Naive B cell (primary cell): ENCODE results near the gene RNF144A. TPM values are rescaled to one million over a fixed set of nuclear protein-coding genes. Genes with fewer than 3 reads are reported as not detected.

Experiments used
- ATAC-seq, 2 donors: fragments of 150-1000 bp; cut with Tn5 transposase; 2 replicates each; pipeline ENCODE4 v1.10.0; 2021; ENCODE audit warnings: low read depth in 2 of 2, mild to moderate bottlenecking in 2 of 2, moderate library complexity in 2 of 2
- DNase-seq: peaks from one replicate; pipeline ENCODE4 v3.0.0; 2022
- H3K27ac Mint-ChIP-seq, 6 donors: one replicate each; pipeline ENCODE4 v1.8.0; 2020 to 2022; ENCODE audit warnings: mild to moderate bottlenecking in 6 of 6, mixed read lengths in 6 of 6, moderate library complexity in 5 of 6, inconsistent platforms in 2 of 6
- H3K27me3 Mint-ChIP-seq, 3 donors: one replicate each; pipeline ENCODE4 v1.8.0; 2021 to 2022; ENCODE audit warnings: mixed read lengths in 3 of 3, mild to moderate bottlenecking in 1 of 3
- H3K36me3 Mint-ChIP-seq, 2 donors: one replicate each; pipeline ENCODE4 v1.8.0; 2020 to 2022; ENCODE audit warnings: mixed read lengths in 2 of 2, inconsistent platforms in 1 of 2, mild to moderate bottlenecking in 1 of 2
- H3K4me1 Mint-ChIP-seq, 3 donors: one replicate each; pipeline ENCODE4 v1.8.0; 2020 to 2022; ENCODE audit warnings: mixed read lengths in 3 of 3, inconsistent platforms in 1 of 3, mild to moderate bottlenecking in 1 of 3, moderate library complexity in 1 of 3
- H3K4me3 Mint-ChIP-seq, 8 donors: one replicate each; pipeline ENCODE4 v1.8.0; 2020 to 2022; ENCODE audit warnings: mild to moderate bottlenecking in 8 of 8, mixed read lengths in 8 of 8, moderate library complexity in 8 of 8, inconsistent platforms in 2 of 8
- H3K9me3 Mint-ChIP-seq, 7 donors: one replicate each; pipeline ENCODE4 v1.8.0; 2020 to 2022; ENCODE audit warnings: mixed read lengths in 7 of 7, mild to moderate bottlenecking in 5 of 7, inconsistent platforms in 2 of 7, moderate library complexity in 1 of 7
- polyA plus RNA-seq, 6 donors: library from polyadenylated mRNA; unstranded; fragments of 300-500 nt; fragmentation: Illumina TruSeq; gene quantifications; one replicate each; pipeline ENCODE4 v1.2.3, GENCODE V29; 2021; ENCODE audit warnings: low read depth in 6 of 6

The RNF144A gene
- polyA plus RNA-seq, 6 donors from 2014 or later: 0.04 to 0.92 (median 0.16) TPM; not detected in 1

- DNase-seq: no peak
- Mint-ChIP-seq H3K4me1 (no peaks in the 10 kb centered on the region), H3K9me3 (peaks cover 0 to 4% (median 0%) of the 10 kb centered on the region in 7 donors), H3K27me3 (no peaks in the 10 kb centered on the region), H3K27ac (no peak overlapping the region), H3K4me3 (no peak overlapping the region), H3K36me3 (no peaks in the 10 kb centered on the region)
- no peak for ATAC-seq
Observed at GRCh38 chr2:6965071-6965795, 48.0 kb downstream of the RNF144A start.

- H3K4me1 Mint-ChIP-seq: no peaks in the 10 kb centered on the region
- peaks cover 0 to 4% (median 0%) of the 10 kb centered on the region in 7 donors for H3K9me3 Mint-ChIP-seq
- no peaks in the 10 kb centered on the region for H3K27me3 Mint-ChIP-seq
- no peak overlapping the region for H3K27ac Mint-ChIP-seq
- ATAC-seq (no peak), DNase-seq (no peak)
- no peaks in the 10 kb centered on the region for H3K36me3 Mint-ChIP-seq
- no peak overlapping the region for H3K4me3 Mint-ChIP-seq
Observed at GRCh38 chr2:6966446-6966940, 49.3 kb downstream of the RNF144A start.

DNA sequence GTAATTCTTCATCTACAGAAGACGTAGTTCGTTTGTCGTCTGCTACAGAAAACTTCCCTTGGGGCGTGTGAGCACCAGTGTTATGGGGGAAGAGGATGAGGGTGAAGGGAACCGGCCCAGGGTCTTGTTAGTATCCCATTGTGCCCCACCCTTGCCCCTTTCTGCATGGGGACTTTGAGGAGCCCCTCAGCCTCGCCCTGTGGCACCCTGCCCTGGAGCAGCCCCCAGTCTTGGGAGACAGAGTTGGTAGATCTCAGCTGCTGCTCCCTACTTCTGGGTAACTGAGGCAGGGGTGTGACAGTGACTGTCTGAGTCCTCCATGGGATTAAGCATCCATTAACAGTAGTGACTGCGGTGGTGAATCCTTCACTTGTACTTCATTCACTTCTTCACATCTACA is 50.1 kb downstream of the RNF144A start:
- H3K36me3 Mint-ChIP-seq: no peaks in the 10 kb centered on the region
- no peak overlapping the region for H3K4me3 Mint-ChIP-seq
- no peak overlapping the region for H3K27ac Mint-ChIP-seq
- H3K9me3 Mint-ChIP-seq: peaks cover 0 to 4% (median 0%) of the 10 kb centered on the region in 7 donors
- DNase-seq (no peak), ATAC-seq (no peak)
- no peaks in the 10 kb centered on the region for H3K4me1 Mint-ChIP-seq
- no peaks in the 10 kb centered on the region for H3K27me3 Mint-ChIP-seq

- H3K4me3 Mint-ChIP-seq: no peak overlapping the region
- no peaks in the 10 kb centered on the region for H3K4me1 Mint-ChIP-seq
- H3K36me3 Mint-ChIP-seq: no peaks in the 10 kb centered on the region
- no peak overlapping the region for H3K27ac Mint-ChIP-seq
- no peaks in the 10 kb centered on the region for H3K27me3 Mint-ChIP-seq
- peaks cover 0 to 4% (median 0%) of the 10 kb centered on the region in 7 donors for H3K9me3 Mint-ChIP-seq
- DNase-seq (no peak), ATAC-seq (no peak)
Observed at GRCh38 chr2:6968319-6969100, 51.3 kb downstream of the RNF144A start.

DNA sequence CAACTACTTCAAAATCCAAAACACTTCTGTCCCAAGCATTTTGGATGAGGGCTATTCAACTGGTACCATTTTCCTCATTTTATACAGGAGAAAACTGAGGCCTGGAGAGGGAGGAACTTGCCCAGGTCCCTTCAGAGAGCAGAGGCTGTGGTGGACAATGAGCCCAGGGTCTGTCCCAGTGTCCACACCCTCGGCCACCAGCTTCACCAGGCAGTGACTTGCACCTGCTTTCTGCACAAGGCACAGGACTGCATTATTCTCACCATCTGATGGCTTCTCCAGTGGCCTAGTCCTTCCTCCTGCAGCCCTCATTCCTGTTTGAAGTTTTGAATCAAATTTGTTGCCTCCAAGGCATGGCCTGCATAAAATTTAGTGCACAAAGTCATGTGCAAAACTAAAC is 53.3 kb downstream of the RNF144A start:
- Mint-ChIP-seq H3K9me3 (no peaks in the 10 kb centered on the region), H3K27ac (no peak overlapping the region), H3K4me1 (no peaks in the 10 kb centered on the region), H3K36me3 (no peaks in the 10 kb centered on the region), H3K27me3 (no peaks in the 10 kb centered on the region), H3K4me3 (peak overlapping the region in 1 of 8 donors; percentile 11)
- ATAC-seq (no peak), DNase-seq (no peak)

- Mint-ChIP-seq H3K4me3 (peak overlapping the region in 1 of 8 donors; percentile 11), H3K27me3 (no peaks in the 10 kb centered on the region), H3K4me1 (no peaks in the 10 kb centered on the region), H3K36me3 (no peaks in the 10 kb centered on the region), H3K9me3 (no peaks in the 10 kb centered on the region), H3K27ac (peak overlapping the region in 1 of 6 donors; percentile 22)
- DNase-seq (no peak), ATAC-seq (no peak)
Observed at GRCh38 chr2:6970976-6971480, 53.8 kb downstream of the RNF144A start.

GRCh38 chr2:6971502-6971901 is 54.3 kb downstream of the RNF144A start:
- H3K27ac Mint-ChIP-seq: no peak overlapping the region
- DNase-seq (no peak), ATAC-seq (no peak)
- no peaks in the 10 kb centered on the region for H3K4me1 Mint-ChIP-seq
- no peaks in the 10 kb centered on the region for H3K9me3 Mint-ChIP-seq
- no peaks in the 10 kb centered on the region for H3K27me3 Mint-ChIP-seq
- no peaks in the 10 kb centered on the region for H3K36me3 Mint-ChIP-seq
- no peak overlapping the region for H3K4me3 Mint-ChIP-seq

DNA sequence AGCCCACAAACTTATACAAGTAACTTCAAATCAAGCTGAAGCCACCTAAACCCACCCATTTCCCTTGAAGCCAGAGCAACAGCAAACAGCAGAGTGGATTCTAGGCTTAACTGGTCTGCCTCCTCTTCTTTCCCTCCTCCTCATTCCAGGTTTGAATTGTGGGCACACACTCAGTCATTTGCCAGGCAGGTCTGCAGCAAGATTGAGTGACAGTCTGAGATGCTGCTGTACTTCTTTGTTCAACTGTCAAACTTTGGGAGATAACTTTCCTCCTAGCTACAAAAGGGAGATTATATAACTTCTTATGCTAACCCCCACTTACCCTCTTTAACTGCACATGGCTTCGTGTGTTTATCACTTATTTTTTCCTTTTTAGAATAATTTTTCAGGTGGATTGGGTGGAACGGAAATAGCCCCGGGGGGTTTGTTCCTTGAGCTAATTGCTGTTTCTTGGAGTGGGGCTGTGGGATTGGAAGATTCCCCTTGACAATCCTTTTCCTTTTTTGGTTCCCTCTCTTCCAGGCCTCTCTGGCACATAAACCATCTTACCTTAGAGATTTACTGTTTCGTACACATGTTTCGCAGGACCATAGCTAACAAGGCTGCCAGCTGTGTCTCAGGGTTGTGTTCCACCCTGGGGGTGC is 55.0 kb downstream of the RNF144A start:
- Mint-ChIP-seq H3K4me1 (no peaks in the 10 kb centered on the region), H3K9me3 (no peaks in the 10 kb centered on the region), H3K36me3 (no peaks in the 10 kb centered on the region), H3K27me3 (no peaks in the 10 kb centered on the region), H3K4me3 (no peak overlapping the region), H3K27ac (no peak overlapping the region)
- DNase-seq: no peak
- no peak for ATAC-seq

- no peak for ATAC-seq
- Mint-ChIP-seq H3K27me3 (no peaks in the 10 kb centered on the region), H3K4me3 (no peak overlapping the region), H3K9me3 (no peaks in the 10 kb centered on the region), H3K36me3 (no peaks in the 10 kb centered on the region), H3K4me1 (no peaks in the 10 kb centered on the region), H3K27ac (no peak overlapping the region)
- DNase-seq: no peak
Observed at GRCh38 chr2:6973895-6974545, 56.8 kb downstream of the RNF144A start.

DNA sequence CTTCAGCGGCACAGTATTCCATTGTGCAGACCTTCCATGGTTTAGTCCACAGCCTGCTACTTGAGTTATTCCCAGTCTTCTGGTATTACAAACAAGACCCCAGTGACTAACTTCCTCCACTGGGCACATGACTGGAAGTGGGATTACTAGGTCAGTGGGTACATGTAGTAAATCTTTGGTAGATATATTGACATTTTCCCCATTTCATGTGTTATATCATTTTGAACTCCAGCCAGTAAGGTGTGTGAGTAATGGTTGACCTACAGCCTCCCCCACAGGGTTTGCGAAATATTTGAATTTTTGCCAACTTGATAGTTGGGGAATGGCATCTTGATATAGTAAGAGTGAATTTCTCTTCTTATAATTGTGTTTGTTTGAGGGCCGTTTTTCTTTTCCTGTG is 58.8 kb downstream of the RNF144A start:
- no peak for ATAC-seq
- no peak for DNase-seq
- Mint-ChIP-seq H3K36me3 (peaks cover under 1 to 6% of the 10 kb centered on the region in 2 donors), H3K27me3 (no peaks in the 10 kb centered on the region), H3K27ac (peak overlapping the region in 1 of 6 donors; percentile 81), H3K9me3 (peaks cover 0 to 9% (median 3%) of the 10 kb centered on the region in 7 donors), H3K4me3 (no peak overlapping the region), H3K4me1 (no peaks in the 10 kb centered on the region)

DNA sequence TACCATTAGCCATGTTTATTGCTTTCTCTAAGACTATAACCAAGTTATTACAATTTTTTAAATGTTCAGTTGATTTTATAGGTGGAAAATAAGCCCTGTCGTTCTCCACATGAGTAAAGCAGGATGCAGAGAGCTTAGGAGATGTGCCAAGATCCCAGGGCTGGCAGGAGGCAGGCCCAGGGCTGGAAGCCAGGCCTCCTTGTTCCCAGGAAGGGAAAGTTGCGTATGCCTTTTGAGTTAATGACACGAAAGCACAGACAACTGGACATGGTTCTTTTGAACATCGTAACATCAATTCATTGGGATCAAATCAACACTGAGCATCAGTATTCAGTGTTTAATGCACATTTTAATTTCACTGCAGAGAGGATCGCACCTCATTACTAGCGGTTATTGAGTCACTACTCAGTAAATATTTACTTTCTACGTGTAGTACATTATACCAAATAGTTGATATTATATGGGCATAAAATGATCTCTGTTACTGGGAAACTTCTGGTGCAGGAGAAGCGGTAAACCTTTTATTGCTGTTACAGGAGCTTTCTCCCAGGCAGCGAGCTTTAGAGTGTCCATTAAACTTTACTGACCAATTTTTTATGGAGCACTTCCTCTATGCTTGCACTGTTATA is 60.0 kb downstream of the RNF144A start:
- Mint-ChIP-seq H3K36me3 (peaks cover 12 to 17% of the 10 kb centered on the region in 2 donors), H3K9me3 (peaks cover 0 to 19% (median 10%) of the 10 kb centered on the region in 7 donors), H3K27me3 (no peaks in the 10 kb centered on the region), H3K27ac (no peak overlapping the region), H3K4me3 (no peak overlapping the region), H3K4me1 (no peaks in the 10 kb centered on the region)
- DNase-seq (no peak), ATAC-seq (no peak)

- Mint-ChIP-seq H3K4me3 (no peak overlapping the region), H3K36me3 (peaks cover 12 to 17% of the 10 kb centered on the region in 2 donors), H3K27me3 (no peaks in the 10 kb centered on the region), H3K9me3 (peaks cover 0 to 19% (median 10%) of the 10 kb centered on the region in 7 donors), H3K4me1 (no peaks in the 10 kb centered on the region), H3K27ac (no peak overlapping the region)
- DNase-seq (no peak), ATAC-seq (no peak)
Observed at GRCh38 chr2:6977786-6978185, 60.6 kb downstream of the RNF144A start.

DNA sequence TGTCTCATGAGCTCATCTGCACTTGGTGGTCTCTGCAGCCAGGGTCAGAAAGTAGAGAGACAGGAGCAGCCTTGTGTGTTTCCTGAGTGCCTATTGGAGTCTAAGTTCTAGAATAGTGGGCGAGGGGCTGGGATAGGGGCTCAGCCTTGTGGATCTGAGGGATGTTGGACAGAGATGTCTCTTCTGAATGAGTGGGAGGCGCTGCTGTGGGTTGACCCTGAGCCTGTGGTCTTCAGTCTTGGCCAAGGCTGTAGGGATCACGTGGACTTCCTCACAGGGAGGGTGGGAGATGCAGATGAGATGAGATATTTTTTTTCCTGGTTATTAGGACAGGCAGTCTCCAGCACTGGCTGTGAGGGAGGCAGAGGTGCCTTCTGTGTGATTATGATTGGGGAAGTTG is 61.8 kb downstream of the RNF144A start:
- Mint-ChIP-seq H3K9me3 (peaks cover 0 to 19% (median 10%) of the 10 kb centered on the region in 7 donors), H3K27ac (no peak overlapping the region), H3K27me3 (no peaks in the 10 kb centered on the region), H3K4me3 (no peak overlapping the region), H3K4me1 (no peaks in the 10 kb centered on the region), H3K36me3 (peaks cover 12 to 17% of the 10 kb centered on the region in 2 donors)
- DNase-seq (no peak), ATAC-seq (no peak)
